Stimulated activated CD8-positive, alpha-beta memory T cell treated with anti-CD3 and anti-CD28 coated beads, Interleukin-7, amount 100 ng/mL, for 4 hours (primary cell): Measurements from ENCODE around the gene TMEM158.
A peak's percentile ranks its signal among the peaks of the same experiment; 100 is the strongest.

Experiments used
- DNase-seq, 2 donors: peaks; one replicate each; pipeline ENCODE4 v3.0.0-alpha.2; 2020; ENCODE audit warnings: low read depth in 2 of 2

Gene TMEM158

DNA sequence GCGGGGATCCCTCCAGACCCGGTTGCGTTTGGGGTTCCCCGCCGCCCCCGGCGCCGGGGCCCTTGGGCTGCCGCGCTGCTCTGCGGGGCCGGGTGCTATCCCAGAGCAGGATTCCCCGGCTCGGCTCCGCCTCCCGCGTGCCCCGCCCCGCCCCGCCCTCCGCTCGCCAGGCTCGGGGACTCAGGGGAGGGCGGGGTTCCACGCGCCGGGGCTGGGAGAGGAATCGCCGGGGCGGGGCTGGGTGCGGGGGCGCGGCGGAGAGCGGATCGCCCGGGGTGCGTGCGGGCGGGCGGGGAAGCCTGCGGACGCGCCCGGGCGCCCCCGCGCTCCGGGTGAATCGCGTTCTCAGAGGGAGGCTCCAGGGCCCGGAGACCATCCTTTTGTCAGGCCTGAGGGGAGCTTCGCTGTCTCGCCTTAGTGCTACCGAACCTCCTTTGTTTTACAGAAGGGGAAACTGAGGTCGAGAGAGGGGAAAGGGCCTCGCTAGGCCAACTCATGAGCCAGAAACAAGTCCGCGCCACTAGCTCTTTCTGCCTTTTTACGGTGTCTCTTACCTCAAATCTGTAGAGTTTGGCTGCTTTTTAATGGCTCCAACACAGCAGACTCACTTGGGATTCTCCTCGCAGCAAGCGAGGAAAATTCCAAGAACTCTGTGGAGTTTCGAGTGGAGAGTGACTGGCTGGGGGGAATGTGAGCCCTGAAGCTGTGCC lies at the start of gene TMEM158:
Gene TMEM158 (minus strand): TSS at position 82 of the 710 bp plus-strand sequence. CDS start 260 bp downstream, outside the sequence.
- peak; percentile 60 to 75 for DNase-seq

DNA sequence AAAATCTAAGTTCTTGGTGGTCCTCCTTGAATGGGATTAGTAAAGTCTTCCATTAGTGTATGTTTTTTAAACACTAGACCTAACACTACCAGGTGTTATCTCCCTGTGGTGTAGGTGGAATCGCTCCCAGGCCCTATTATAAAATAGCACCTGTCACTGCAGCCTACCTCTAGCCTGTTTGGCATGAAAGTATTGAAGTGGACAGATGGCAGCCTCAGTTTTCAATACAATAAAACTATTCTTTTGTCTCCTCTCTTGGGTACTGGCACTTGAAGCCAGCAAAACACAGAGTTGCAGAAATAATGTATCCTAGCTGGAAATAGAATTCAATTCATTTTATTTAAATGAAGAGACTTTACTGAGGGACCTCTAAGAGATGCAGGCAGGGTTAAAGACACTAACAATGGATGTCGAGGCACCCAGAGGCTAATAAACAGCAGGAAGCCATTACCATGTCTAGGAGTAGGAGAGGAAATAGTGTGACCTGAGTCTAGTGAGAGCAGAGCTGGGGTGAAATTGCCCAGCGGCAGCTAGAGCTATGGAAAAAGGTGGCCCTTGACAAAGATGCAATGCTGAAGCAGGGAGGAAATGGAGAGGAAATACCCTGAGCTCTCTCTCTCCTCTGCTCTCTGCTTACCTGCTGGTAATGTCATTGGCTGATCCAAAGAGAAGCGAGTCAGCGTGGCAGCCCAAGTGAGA lies 49.1 kb upstream of the TMEM158 start:
- no peak for DNase-seq

DNA sequence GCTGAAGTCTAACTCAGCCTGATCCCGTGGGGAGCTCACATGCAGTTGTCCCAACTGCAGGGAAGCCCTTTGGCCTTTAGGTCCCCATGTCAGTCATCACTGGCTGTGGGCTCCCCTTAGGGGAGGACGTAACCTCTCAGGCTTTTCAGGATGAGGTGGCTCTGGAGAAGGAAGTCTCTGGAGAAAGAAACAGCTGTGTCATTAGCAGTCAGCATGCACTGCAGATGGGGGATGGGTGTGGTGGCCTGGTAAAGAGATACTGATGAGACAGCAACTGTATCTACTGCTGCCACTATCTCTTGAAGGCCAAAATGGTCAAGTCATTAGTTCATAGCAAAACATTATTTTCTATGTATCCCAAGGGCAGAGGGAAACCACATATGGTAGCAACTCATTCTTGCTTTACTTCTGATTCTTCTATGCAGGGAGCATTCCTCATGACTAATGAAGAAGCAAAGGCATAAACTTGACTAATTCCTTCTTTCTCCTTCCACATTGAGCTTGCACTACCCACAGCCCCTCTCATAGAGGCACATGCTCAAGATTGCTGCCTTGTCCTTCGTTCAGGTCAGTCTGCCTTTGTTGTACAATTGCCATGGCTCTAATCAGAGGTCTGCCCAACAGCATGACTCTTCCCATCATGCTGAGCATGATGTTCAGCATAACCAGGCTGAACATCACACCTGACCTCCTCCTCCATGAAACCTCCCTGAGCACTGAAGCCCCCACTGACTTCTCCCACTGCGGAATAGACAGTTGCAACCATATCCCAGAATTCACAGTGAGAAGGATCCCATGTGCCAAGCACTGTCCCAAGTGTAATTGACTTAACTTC lies 47.8 kb upstream of the TMEM158 start:
- DNase-seq = no peak

DNA sequence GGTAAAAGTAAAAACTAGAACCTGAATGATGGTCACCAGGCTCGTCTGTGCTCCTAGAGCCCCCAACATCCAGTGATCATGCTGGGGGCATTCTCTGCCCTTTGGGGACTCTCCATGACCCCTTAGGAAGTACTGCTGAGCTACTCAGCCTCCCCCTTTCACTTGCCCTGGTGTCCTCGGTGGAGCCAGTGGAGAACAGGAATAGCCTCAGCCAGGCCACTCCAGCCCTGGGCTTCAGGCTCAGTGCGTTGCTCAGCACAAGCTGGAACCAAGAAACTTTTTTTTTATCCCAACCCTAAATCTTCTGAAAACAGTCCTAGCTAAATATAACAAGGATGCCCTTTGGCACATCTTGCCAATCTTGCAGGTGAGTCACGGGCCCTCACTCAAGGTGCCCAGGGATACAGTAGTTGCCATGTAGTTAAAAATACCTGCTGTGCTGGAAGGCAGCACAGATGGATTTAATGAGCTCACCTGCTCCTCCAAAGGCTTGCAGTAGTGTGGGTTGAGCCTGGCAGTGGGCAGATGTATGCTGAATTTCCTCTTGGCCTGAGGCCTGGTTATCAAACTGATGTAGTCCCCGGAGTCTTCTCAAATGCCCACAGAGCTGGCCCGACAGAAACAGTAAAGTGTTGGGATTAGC lies 46.9 kb upstream of the TMEM158 start:
- DNase-seq = no peak

DNA sequence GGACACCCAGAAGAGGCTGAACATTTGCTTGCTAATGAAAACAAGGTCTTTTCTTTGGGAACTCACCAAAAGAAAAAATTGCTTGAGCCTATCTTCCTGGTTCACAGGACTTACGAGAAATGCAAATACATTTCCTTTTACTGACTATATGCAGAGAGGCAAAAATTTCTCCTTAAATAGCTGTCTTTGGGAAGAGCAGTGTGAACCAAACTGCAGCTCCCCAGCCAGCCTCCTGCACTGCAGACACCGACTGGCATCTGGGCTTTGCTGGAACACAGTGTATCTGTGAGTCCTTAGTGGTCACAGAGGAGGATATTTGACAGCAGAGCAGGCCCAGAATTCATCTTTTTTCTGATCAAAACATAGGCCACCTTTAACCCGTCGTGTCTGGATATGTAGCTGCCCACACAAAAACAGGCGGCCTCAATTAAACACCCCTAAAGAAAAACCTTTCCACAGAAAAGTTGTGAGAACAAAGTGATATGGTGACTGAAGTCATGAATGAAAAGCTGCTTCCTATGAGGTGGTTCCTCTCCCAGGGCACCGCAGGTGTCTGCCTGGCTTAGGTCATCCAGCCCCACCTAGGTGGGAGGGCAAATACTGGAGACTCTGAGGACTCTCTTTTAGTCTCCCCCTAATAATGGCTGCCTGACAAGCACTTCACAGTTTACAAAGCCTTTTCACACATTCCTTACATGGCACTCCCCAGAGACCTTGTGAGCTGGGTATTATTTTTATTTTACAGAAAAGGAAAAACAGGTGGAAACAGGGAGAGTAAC lies 46.1 kb upstream of the TMEM158 start:
- no peak for DNase-seq

DNA sequence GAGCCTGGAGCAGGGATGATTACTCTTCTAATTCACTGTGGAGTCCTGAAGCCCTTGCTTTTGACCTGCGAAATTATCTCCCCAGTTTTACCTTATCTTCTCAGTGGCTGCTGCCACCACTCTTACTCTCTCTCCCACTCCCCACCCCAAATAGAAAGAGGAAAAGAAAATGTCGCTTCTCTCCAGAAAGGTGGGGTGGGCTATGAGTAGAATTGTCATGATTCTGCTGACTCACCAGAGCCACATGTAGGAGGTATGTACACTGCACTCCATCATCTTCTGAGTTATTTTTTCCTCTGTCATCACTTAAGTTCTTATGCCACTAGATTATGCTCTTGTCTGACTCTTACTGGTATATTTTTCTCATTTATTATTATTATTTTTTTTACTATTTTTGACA lies 43.9 kb upstream of the TMEM158 start:
- DNase-seq = no peak

DNA sequence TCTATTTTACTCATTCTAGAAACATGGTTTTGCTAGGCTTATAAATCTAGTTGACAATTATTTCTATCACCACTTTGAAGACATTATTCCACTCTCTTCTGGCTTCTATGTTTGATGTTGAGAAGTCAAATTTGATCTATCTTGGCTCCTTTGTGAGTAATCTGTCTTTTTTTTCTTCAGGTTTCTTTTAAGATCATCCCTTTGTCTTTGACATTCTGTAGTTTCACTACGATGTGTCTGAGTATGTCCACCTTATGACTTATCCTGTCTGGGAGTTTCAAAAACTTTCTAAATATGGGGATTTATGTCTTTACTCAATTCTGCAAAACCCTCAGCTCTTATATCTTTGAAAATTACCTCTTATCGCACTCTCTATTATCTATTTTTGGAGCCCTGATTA lies 41.0 kb upstream of the TMEM158 start:
- no peak for DNase-seq

DNA sequence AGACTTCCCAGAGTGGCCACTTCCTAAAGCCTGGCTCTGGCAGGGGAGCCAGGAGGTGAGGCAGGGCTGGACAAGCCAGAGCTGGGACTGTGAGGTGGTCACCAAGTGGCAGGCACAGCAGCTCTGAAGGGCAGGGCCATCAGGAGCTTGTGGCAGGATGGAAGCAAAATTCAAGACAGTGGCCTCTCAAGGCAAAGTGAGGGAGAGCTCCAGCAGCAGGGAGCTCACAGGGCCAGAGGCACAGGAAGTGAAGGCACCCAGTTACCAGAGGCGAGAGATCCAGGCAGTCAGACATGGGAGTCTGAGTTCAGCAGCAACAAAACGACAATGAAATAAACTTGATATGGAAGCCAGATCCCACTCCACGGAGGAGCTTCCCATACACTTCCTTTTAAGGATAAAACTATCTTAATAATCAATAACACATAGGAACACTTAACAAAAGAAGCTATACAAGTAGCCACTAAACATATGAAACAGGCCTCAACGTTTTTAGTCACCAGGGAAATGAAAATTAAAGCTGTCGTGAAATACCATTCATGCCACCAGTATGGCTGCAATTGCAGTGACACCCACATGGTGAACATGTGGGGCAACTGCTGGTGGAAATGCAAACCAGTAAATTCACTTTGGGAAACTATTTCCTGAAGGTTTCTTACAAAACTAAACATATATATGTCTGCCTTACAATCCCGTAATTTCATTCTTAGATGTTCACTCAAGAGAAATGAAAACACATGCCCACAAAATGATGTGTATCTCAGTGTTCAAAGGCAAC lies 35.4 kb upstream of the TMEM158 start:
- no peak for DNase-seq

DNA sequence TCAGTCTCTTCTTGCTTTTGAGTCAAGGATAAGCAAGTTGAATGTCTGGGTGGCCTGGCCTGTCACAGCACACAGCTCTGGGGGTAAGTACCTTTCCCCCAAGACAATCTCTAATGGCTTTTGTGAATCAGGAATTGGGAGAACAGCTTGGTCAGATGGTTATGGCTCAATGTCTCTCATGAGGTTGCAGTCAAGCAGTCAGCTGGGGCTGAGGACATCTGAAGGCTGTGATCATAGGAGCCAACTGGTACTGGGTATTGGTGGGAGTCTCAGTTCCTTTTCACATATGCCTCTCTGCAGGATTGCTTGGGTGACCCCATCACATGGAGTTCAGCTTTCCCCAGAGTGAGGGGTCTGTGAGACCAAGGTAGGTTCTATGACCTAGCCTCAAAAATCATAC lies 33.0 kb upstream of the TMEM158 start:
- DNase-seq = no peak

DNA sequence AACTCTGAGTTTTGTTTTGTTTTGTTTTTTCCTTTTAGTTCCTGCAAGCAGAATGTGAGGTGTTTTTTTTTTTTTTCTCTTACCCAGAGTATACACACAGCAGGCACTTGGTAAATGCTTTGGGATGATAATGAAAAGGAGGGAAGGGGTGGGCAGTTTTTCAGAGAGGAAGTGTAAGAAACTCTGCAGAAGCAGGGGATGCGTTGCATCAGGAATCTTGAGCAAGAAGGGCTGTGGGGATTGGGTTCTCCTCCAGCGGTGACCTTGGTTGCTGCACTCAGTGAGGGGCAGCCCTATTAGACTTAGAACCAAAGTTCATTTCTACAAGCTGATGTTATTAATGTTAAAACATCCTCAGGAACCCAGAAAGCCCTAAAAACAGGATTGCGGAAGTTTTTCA lies 32.2 kb upstream of the TMEM158 start:
- no peak for DNase-seq

DNA sequence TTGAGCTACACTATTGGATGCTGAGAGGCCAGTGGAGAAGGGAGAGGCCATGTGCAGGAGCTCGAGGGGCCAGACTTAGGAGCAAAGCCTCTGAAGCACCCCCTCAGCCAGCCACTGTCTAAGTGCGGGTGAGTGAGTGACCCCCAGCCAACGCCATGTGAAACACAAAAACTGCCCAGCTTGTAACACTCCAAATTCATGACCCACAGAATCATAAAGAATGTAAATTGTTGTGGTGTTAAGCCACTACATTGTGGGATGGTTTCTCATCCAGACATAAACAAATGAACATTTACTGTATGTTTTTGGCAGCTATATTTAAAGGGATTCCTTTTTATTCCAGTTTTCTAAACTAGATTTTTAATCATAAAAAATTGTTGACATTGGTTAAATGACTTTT lies 27.2 kb upstream of the TMEM158 start:
- DNase-seq = no peak

DNA sequence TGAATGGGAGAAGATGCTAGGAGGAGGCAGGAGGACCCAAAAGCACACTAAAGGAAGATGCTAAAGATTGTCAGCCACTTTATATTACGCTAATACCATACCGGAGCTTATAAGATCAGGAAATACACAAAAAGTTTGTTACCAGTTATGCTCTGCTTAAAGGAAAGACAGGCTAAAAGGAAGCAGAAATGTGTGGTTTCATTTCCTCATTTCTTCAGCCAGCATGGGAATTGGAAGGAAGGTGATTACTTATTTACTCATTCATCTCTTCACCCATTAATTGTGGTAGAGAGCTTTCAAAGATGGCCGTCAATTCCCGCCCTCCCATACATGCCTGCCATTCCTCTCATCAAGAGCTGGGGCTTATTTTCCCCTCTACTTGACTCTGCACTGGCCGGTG lies 26.7 kb upstream of the TMEM158 start:
- no peak for DNase-seq

DNA sequence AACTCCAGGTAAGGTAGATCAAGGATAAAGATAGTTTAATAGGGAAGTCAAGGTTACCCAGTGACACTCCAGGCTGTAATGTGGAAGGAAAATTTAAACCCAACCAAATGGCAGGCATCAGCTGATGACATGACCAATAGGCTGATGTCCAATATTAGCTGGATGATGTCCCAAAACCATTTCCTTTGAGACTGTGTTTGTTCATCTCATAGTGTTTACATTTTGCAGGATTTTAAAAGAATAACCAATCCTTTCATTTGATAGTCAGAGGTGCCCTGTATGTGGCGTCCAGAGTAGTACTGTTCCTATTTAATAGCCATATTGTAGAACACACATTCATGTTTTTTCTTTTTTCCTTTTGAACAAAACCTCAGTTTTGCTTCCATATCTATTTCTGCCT lies 23.3 kb upstream of the TMEM158 start:
- no peak for DNase-seq

DNA sequence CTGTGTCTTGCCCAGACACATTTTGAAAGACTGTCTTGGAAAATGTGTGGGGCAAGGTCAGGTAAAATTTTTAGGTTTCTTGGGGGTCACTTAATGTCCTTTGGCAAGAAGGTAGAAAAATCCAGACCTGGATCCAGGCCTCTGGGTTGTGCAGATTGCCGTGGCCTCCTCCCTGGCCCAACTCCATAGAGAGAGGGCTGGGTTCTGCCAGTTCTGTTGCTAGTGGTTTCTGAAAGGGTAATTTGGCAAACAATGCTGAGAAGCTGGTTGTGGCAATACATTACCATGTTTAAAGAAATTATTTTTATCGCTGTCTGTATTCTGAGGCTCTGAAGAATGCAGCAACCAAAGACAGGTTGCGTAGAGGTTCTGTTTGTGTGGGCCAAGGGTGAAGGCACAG lies 20.2 kb upstream of the TMEM158 start:
- DNase-seq = no peak

DNA sequence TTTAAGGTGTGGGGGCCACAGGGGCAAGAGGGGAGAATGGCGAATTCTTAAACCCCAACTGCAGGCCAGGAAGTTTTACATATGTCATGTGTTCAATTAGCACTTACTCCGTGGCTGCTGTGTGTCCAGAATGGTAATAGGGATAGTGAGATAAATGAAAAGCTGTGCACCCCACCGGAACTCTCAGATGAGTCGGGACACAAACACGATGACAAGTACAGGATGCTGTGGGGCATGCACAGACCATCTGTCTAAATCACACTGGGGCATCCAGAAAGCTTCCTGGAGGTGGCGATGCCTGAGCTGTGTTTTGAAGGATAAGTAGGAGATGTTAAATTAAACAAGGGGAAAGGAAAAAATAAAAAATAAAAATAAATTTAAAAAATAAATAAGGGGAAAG lies 18.3 kb upstream of the TMEM158 start:
- no peak for DNase-seq

DNA sequence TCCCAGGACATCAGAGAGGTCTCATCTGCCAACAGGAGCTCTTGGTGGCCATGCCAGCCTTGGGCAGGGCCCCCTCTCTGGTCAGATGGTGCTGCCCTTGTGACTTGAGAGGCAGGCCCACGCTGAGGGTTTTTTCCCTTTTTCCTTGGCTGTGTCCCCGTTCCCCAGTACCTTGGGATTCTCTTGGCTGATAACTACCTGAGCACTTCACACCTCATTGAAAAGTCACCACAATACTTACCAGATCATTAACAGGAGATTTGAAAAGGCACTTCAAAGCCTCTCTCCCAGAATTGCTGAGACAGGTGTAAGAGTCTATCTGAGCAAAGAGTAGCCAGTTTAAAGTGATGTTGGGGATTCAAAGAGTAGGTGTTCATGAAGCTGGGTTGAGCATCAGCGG lies 15.1 kb upstream of the TMEM158 start:
- no peak for DNase-seq

DNA sequence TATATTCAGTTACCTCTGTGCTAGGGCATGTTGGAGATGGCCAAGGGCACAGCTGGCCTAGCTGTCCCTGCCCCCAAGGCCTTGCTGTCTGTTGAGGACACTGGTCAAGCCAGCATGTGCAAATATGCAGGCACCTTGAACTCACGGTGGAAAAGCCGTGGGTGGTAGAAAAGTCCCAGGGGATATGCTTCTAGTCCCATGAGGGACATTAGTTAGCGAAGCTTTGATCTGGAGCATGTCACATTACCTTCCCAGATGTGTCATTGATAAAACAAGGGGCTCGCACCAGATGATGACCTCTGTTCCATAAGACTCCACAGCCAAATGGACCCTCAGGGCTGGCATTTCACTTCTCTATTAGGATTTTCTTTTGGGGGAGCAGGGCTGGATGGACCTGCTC lies 14.2 kb upstream of the TMEM158 start:
- DNase-seq = no peak

DNA sequence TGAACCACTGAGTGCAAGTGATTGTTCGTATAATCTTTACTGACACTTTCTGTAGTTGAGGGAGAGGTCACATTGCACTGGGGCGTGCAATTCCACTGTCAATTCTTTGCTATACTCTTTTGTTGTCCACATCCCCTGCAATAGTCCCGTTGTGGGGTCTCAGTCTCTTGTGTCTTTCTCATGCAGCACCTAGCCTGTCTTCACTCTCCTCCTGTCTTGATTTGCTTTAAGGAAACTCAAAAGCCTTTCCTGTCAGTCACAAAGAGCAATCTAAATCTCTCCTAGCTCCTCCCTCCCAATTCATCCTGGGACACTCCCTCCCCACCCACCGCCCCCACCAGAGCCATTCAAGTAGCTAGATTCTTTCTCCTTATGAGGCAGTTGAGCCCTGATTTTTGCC lies 13.2 kb upstream of the TMEM158 start:
- no peak for DNase-seq

DNA sequence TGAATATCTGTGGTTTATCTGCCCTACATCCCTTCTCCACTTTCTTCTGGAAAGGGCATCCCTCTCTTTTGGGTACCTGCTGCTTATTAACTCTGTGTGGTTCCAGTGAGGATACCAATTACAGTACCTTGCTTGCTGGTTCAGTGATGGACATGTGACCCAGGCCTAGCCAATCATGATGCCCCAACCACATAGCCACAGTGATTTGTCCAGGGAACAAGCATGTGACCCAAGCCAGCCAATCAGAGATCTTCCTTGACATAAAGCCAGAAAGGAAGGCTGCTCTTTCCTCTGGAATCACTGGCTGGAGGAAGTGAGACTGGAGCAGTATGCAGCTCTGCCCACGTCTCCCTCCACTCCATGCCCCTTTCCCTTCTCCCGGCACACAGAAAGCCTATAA lies 10.9 kb upstream of the TMEM158 start:
- DNase-seq = no peak

DNA sequence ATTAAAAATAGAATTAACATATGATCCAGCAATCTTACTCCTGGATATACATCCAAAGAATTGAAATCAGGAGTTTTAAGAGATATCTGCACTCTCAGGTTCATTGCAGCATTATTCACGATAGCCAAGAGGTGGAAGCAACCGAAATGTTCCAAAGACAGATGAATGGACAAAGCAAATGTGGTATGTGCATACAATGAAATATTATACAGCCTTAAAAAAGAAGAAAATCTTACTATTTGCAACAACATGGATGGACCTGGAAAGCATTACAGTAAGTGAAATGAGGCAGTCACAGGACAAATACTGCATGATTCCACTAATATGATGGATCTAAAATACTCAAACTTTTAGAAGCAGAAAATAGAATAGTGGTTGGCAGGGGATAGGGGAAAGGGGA lies 9.3 kb upstream of the TMEM158 start:
- DNase-seq = no peak

DNA sequence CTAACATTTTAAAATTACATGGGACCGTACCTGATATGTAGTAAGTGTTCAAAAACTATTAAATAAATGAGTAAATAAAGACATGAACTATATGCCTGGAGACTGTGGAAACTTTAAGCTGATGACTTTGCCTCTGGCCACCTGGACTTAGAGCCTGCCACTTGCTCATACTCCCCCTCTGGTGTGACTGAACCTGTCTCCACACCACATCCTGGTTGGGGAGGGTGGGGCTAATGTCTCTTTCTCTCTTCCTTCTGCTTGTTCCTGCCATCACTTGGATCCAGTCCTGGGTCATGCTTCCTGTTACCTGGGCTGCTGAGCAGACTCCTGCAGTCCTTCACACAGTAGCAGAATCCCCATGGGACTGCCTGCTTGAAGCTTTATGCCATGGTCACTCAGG lies 8.2 kb upstream of the TMEM158 start:
- DNase-seq = no peak
